GM21367 (cell line): ENCODE measurements around the gene TSHZ2.

Source experiments
- ATAC-seq: cut with Tn5 transposase; IDR thresholded peaks from one replicate; pipeline ENCODE4 v1.9.1; 2021; ENCODE audit not compliant: unreplicated experiment

TSHZ2 gene

DNA sequence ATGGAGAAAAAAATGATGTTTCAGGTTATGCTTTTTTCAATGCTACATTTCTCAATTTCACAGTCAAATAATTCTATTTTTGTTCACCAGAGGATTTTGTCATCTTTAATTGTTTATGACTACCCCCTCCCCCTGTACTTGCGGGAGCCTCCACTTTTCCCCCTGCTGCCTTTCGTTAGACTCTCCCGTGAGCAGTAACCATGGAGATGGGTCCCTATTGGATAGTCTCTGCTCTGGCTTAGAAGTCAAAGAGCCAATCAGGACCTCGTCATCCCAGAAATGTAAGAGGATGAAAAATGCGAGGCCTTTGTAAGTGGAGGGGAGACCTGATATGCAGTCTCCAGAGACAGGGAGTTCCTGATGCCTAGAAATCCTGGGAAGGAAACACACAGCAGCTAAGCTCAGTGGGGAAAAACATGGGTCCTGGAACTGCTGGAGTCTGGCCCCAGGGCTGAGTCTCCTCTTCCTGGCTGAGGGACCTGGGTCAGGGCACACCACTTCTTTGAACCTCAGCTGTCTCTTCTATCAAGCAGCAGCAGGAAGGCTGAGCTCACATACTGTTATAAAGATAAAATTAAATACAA, 298.7 kb downstream of the TSHZ2 start:
- ATAC-seq: no peak

DNA sequence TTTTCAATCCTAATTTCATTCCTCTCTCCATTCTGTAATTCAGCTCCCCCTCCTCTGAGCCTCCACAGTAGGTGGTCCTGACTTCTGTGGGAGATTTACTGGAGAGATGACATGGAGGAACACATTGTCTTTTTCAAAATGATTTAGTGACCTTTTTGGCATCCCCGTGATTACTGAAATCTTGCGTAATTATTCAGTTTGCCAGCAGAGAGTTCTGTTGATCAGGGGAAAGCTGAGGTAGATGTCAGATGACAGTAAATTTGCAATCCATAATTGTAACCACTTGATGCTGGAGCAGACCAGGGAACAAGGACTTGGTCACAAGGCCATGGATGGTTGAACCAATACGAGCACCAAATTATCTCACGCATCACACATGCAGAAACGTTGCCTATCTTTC, 302.2 kb downstream of the TSHZ2 start:
- ATAC-seq: no peak

DNA sequence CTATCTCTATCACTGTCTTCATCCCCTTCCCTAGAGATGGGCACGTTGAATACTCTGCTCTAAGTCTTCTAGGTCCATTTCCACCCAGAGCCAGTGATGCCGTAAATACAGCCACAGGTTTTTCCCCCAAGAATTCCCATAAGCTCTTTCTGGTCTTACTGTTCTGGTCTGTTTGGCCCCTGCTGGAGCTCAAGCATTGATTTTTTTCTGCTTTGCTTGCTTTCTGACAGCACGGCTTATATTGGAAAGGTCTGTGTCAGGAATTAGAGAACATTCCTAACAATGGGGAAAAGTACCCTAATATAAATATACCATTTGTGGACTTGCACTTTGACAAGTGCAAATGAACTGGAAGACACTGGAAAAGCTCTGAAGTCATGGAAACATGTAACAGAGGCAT, 302.6 kb downstream of the TSHZ2 start:
- ATAC-seq: no peak

DNA sequence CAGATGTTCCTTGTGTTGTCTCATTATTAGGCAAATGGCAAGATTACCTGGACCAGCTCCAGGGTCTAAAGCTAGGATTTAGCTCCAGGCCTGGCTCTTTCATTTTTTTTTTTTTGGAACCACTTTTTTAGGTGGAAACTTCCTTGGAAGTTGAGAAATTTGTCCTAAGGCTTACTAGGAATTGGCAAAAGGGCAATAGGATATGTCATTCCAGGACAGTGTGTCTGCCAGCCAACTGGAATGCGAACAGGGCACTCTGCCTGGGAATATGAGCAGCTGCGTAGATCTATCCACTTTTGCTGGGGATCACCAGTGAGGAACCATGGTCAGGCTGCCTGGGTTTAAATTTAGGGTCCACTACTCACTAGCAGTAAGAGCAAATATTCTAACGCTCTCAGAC, 304.0 kb downstream of the TSHZ2 start:
- no peak for ATAC-seq

DNA sequence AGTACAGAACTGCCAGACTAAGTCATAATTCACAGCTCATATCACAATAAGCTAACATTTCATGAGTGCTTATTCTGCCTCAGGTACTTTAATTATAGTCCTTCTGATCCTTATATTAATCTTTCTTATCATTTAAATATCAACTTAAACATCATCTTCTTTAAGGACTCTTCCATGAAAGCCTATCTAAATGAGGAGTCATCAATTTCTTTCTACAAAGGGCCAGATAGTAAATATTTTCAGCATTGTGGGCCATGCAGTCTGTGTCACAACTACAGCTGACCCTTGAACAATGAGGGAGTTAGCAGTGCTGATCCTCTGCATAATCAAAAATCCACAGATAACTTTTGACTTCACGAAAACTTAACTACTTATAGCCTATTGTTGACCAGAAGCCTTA, 306.4 kb downstream of the TSHZ2 start:
- ATAC-seq: no peak

DNA sequence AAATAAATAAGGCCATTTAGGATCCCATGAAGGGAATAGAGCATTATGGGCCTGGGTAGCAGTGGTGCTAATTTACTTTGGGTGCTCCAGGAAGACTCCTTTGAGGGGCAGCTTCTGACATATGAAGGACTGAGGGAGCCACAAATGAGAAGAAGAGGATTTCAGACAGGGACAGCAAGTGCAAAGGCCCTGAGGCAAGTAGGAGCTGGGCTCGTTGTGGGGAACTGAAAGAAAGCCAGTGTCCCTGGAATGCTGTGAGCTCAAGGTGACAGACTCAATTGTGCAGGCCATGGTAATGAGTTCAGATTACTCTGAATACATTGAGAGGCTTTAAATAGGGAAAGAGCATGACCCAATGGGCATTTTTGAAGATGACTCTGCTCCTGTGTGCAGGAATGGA, 307.6 kb downstream of the TSHZ2 start:
- ATAC-seq: no peak

DNA sequence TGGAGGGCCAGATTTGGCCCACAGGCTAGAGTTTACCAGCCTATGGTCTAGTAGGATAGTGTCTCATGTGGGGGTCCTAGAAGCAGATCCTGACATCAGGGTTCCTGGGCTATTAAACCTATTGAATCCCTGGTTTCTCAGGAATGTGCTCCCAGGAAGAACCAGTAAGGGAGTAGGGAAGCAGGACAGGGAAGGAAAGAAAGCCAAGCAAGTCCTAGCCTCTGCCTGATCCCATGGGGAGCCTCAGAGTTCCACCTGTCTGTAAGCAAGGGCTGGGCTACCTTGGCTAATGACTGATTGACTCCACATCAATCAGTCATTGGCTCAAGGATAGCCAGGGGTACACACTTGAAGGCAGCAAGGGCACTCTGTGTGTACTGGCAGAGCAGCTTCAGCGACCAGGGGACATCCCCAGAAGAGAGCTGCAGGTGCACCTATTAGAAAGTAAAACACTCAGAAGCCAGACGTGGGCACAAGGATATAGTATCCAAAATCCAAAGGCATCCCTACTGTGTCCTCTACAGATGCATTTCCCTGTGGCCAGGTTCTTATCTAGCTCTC, 309.5 kb downstream of the TSHZ2 start:
- no peak for ATAC-seq

DNA sequence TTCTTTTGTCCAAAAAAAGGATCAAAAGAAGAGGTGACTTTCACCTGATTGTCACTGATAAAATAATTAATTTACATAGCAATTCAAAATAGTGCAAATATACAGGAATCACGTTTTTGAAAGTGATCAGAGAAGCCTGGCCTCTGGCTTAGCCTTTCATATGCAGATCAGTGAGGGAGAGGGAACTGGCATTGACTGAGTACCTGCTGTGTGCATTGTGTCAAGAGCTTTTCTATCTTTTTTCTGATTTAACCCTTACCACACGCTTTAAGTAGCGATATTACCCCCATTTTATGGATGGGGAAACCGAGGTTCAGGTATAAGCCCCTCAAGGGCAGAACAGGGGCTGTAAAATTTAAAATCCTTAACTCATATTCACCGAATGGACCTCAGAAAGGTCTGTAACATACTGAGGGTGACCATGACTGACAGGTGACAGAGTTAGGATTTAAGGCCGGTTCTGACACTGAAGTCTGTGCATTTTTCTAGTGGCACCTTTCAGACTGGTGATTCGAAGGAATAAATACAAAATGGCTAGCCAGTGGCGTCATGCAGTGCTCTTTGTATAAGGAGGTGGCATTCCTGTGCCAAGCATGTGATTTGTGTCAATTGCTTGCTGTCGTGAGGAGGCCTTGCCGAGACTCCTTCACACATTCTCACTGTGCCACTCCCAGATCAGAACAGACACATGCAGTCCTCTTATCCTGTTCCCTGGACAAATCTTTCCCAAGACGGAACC, 310.2 kb downstream of the TSHZ2 start:
- ATAC-seq: no peak

DNA sequence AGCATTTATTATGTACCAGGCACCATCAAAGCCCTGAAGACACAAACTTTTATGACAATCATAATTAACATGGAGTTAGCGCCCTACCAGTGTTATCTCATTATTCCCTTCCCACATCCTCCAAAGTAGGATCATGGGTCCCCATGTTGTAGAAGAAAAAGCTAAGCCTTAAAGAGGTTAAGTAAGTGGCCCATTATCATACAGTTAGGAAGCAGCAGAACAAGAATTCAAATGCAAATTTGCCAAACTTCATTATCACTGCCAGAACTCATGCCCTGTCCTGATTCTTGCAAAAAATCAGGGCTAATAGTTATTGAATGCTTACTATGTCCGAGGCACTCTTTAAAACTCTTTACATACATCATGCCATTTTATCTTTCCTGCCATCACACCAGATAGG, 310.9 kb downstream of the TSHZ2 start:
- ATAC-seq: no peak

DNA sequence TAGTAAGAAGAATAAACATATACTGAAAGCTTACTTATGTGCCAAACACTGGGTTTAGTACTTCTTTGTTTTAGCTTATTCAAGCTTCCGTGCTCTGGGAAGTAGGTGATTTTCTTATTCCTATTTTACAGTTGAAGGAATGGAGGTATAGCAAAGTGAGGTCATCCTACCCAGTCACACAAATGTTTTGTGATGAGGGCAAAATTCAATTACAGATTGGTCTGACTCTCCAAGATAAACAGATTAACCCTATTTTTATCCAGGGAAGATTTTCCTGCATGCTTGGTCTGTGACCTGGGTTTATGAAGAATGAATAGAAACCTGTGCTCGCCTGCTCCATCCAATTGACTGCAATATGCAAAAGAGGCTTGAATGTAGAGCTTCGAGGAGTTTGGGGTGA, 311.4 kb downstream of the TSHZ2 start:
- ATAC-seq: no peak

DNA sequence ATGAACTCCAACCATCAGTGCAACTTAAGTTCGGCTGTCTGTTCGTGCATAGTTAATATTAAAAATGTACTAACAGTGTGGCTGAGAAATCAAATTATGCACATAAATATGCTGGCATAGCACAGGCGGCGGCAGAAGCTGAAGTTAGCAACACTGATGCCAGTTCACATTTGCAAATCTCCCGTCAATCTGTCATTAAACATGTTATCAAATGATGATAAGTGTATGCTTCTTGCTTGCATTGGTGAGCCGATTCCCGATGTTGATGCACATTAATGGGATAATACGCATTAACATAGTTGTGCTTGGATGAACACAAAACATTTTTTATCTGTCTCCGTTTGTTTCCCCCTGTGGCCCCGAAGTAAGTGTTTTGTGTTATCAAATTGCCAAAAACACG, 312.1 kb downstream of the TSHZ2 start:
- ATAC-seq: no peak

DNA sequence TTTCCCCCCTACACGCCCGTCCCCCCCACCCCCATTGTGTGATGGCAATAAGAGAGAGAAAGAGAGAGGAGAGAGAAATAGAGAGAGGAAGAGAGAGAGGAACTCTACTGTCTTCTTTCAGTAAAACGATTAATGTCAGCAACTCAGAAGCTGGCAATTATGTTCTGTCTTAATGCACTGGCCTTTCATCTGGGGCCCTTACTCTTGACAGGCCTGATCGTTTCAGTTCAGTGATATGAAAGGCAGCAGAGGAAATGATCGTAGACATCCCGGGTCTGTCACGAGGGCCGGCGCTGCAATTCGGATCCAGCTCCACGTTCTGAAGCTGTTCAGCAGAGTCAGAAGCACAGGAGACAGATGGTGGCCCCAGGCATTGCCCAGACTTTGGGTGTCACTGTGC, 312.5 kb downstream of the TSHZ2 start:
- ATAC-seq: no peak

DNA sequence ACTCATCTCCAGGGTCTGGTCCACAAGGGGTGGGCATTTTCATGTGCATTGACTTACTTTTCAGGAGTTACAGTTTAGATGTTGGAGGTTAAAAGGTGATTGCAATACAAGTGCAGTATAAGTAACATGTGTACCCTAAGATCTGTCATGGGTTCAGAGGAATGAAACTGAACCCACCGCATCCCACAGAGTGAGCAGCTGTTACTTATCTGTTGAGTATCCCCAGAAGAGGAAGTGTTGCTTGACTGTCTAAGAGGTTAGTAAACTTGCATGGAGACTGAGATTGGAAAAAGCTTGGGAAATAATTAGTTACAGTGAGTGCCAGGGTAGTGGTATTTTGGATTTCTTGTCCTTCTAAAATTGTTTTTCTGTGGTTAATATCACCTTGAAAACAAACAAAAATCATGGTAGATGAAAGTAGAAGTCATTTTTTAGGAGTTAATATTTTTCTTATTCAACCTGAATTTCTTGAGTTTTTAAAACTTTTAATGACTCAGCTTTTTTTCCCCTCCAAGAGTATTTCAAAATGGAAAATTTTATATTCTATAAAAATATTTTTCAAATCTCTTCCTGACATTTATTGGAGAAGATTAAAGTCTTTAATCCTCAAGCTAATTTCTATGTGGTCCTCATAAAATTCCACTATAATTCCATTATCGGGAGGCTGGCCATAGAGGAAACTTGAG, 315.3 kb downstream of the TSHZ2 start:
- no peak for ATAC-seq

DNA sequence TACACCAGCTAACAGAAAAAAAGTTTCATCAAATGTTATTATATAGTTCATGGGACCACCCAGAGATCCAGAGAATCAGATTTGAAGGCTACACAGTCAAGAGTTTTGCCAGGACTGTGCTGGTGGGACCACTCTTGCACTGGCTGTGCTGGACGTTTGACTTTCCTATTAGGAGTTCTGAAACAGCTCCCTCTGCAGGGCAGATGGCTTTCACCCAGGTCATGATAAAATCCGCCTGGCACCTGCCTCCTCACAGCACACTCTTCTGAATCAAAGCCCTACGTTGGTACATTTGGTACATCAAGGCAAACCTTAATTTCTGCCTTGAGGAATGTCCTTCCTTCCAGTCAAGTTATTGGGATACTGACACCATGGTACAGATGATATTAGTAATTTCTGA, 319.4 kb downstream of the TSHZ2 start:
- ATAC-seq: no peak

DNA sequence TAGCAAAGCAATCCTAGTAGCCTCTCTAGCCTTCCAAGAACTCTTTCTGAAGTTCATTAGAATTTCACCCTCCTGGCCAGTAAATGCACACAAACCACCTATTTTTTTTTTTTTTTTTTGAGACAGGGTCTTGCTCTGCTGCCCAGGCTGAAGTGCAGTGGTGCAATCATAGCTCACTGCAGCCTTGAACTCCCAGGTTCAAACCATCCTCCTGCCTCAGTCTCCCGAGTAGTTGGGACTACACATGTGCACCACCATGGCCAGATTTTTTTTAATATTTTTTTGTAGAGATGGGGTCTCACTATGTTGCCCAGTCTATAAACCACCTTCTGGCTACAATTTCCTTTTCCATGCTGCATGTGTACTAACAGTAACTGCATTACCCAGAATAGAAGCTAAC, 320.2 kb downstream of the TSHZ2 start:
- ATAC-seq: no peak

DNA sequence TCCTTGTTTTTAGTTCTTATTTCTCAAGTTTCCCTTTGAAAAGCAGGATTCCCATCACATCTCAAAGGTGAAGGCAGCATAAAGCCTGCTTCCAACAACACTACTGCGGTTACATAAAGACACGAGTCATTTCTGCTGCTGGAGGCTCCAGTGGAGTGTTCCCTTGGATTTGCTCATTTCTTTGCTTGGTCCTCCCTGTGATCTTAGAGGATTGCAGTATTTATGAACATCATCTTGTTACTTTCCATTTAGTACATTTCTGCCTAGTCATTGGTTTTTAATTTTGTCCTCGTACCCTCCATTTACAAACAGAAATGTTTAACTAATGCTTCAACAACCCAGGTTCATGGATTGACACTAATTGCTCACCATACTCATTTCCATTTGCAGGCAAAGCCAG, 322.6 kb downstream of the TSHZ2 start:
- no peak for ATAC-seq

DNA sequence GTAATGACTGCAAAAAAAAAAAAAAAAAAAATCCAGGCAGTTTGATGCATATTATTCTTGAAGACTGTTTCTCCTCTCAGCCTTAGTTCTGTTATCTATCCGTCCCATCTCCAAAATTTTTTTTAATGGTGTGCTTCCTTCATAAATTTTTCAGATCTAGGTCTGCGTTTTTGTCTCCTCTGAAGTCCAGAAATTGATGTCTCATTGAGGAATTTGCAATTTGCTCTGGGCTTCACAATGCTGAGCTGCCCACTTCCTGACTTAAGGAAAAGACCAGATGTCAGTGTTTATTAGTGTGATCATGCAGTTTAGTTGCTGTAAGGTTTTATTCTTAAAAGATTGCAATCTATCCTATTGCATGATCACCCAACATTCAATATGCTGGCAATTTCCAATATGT, 323.9 kb downstream of the TSHZ2 start:
- ATAC-seq: no peak

DNA sequence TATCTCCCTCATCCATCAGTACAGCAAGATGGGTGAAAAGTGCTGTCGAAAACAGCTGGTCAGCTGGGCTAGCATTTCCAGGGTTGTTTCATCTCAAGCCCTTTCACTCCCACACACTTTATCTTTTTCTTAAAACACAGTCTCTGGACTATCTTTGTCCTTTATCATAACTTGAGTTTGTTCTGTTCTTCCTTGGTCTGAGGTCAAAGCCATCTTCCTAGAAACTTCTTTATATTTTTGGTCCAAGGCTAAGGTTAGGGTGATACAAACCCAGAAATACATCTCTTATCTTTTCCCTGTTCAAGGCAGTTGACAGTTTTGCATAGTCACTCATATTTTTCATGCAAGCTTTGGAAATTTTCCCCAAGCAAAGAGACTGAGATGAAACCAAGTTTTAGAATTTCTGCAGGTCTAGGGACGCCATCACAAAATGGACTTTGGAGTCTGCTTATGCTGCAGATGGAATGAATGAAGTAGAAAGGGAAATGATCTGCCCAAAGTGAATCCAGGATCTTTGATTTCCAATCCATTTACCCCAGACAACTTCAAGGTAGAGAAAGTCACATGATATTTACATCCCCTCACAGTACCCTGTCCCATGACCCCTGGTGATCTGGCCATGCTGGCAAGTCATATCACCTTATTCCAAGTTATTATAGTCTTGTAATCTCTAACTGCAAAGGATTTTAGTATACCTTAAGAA, 324.4 kb downstream of the TSHZ2 start:
- no peak for ATAC-seq

DNA sequence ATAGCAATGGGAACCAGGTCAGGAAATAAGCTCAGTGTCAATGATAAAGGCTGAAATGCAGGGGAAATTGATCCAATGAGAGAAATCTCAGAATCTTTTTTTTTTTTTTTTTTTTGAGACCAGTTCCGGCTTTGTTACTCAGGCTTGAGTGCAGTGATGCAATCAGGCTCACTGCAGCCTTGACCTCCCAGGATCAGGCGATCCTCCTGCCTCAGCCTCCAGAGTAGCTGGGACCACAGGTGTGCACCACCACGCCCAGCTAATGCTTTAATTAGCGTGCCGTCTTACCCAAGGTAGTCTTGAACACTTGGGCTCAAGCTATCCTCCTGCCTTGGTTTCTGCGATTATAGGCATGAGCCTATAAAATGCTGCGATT, 325.0 kb downstream of the TSHZ2 start:
- no peak for ATAC-seq

DNA sequence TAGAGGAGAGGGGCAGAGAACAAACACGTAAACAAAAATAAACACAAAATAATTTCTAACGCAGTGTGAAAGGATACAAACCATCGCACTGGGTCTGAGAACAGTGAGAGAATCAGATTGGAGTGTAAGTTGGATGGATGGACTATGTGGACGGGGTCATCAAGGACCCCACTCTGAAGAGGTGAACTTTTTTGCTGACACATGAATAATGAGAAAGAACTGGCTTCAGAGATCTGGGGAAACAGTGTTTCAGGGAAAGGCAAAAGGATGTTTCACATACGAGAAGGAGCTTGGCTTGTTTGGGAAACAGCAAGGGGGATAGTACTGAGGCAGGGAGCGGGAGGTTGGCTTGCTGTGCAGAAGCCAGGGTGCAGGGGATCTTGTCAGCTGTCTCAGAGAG, 326.1 kb downstream of the TSHZ2 start:
- ATAC-seq: no peak

DNA sequence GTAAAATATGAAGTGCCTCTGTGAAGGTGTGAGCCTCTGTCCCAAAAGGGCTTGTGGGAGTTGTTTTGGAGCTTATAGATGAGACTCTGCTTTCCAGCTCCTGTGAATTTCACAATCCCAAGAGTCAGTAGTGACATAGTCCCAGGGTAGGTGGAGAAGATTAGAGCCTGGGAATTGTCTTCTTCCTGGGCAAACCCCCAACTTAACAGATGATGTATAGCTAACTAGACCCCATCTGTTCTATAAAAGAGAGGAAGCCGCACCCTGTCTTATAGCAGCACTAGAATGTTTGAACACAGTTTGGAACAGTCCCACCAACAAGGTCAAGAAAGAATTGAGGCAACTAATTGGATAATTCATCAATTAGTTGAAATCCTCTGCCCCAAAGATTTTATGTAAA, 326.8 kb downstream of the TSHZ2 start:
- ATAC-seq: no peak

DNA sequence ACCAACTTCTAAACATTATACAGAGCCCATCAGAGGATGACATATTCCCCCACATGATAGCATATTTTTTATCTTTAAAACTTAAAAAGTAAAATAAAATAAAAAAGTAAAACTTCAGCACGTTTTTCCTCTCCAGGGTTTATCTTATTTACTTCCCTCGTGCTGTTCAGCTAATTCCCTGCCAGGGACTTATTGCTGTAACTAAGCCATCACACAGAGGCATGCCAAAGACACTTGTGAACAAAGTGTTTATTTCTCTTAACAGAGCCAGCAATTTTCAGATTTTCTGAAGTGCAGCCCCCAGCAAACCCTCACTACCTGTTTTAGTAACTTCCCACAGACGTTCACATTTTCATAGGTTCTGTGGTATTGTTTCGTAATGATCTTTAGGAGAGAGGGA, 327.7 kb downstream of the TSHZ2 start:
- ATAC-seq: no peak
